ENCODE measurements around the gene STARD4. TPM values are rescaled to one million over a fixed set of nuclear protein-coding genes. Genes with fewer than 3 reads are reported as not detected.

Gene STARD4
- total and polyA plus RNA-seq, 9 of the 15 experiments (the other 6 are each of a cell fraction or from before 2014, with no cell fraction given) = 28.4 to 88.0 (median 34.0) TPM

- TF ChIP-seq, protein P1, sequence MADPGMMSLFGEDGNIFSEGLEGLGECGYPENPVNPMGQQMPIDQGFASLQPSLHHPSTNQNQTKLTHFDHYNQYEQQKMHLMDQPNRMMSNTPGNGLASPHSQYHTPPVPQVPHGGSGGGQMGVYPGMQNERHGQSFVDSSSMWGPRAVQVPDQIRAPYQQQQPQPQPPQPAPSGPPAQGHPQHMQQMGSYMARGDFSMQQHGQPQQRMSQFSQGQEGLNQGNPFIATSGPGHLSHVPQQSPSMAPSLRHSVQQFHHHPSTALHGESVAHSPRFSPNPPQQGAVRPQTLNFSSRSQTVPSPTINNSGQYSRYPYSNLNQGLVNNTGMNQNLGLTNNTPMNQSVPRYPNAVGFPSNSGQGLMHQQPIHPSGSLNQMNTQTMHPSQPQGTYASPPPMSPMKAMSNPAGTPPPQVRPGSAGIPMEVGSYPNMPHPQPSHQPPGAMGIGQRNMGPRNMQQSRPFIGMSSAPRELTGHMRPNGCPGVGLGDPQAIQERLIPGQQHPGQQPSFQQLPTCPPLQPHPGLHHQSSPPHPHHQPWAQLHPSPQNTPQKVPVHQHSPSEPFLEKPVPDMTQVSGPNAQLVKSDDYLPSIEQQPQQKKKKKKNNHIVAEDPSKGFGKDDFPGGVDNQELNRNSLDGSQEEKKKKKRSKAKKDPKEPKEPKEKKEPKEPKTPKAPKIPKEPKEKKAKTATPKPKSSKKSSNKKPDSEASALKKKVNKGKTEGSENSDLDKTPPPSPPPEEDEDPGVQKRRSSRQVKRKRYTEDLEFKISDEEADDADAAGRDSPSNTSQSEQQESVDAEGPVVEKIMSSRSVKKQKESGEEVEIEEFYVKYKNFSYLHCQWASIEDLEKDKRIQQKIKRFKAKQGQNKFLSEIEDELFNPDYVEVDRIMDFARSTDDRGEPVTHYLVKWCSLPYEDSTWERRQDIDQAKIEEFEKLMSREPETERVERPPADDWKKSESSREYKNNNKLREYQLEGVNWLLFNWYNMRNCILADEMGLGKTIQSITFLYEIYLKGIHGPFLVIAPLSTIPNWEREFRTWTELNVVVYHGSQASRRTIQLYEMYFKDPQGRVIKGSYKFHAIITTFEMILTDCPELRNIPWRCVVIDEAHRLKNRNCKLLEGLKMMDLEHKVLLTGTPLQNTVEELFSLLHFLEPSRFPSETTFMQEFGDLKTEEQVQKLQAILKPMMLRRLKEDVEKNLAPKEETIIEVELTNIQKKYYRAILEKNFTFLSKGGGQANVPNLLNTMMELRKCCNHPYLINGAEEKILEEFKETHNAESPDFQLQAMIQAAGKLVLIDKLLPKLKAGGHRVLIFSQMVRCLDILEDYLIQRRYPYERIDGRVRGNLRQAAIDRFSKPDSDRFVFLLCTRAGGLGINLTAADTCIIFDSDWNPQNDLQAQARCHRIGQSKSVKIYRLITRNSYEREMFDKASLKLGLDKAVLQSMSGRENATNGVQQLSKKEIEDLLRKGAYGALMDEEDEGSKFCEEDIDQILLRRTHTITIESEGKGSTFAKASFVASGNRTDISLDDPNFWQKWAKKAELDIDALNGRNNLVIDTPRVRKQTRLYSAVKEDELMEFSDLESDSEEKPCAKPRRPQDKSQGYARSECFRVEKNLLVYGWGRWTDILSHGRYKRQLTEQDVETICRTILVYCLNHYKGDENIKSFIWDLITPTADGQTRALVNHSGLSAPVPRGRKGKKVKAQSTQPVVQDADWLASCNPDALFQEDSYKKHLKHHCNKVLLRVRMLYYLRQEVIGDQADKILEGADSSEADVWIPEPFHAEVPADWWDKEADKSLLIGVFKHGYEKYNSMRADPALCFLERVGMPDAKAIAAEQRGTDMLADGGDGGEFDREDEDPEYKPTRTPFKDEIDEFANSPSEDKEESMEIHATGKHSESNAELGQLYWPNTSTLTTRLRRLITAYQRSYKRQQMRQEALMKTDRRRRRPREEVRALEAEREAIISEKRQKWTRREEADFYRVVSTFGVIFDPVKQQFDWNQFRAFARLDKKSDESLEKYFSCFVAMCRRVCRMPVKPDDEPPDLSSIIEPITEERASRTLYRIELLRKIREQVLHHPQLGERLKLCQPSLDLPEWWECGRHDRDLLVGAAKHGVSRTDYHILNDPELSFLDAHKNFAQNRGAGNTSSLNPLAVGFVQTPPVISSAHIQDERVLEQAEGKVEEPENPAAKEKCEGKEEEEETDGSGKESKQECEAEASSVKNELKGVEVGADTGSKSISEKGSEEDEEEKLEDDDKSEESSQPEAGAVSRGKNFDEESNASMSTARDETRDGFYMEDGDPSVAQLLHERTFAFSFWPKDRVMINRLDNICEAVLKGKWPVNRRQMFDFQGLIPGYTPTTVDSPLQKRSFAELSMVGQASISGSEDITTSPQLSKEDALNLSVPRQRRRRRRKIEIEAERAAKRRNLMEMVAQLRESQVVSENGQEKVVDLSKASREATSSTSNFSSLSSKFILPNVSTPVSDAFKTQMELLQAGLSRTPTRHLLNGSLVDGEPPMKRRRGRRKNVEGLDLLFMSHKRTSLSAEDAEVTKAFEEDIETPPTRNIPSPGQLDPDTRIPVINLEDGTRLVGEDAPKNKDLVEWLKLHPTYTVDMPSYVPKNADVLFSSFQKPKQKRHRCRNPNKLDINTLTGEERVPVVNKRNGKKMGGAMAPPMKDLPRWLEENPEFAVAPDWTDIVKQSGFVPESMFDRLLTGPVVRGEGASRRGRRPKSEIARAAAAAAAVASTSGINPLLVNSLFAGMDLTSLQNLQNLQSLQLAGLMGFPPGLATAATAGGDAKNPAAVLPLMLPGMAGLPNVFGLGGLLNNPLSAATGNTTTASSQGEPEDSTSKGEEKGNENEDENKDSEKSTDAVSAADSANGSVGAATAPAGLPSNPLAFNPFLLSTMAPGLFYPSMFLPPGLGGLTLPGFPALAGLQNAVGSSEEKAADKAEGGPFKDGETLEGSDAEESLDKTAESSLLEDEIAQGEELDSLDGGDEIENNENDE (IDR thresholded peaks at IDR 0.05; ENCODE audit: low read depth, low read length) = no peak
- TF ChIP-seq SMAD1 (IDR thresholded peaks at IDR 0.05; ENCODE audit: low read depth, low read length, partially characterized antibody) = no peak
- no peak for TF ChIP-seq BRD9 (IDR thresholded peaks at IDR 0.05; ENCODE audit: low read depth, partially characterized antibody)
- TF ChIP-seq E2F8 (IDR thresholded peaks at IDR 0.05; ENCODE audit: low read depth, partially characterized antibody) = no peak
Observed at GRCh38 chr5:111486055-111486454, 26.3 kb downstream of the STARD4 start (continued).

All from K562 (cell line).